HCT116 (cell line): ENCODE measurements around the gene CASKIN2. TPM values are rescaled to one million over a fixed set of nuclear protein-coding genes. Genes with fewer than 3 reads are reported as not detected.

ENCODE experiments used
- ATAC-seq: fragments of 200-7000 bp; cut with Tn5 transposase; 2 replicates; pipeline ENCODE4 v1.9.1; 2020; ENCODE audit warnings: mild to moderate bottlenecking, moderate library complexity
- BruUV-seq: library from RNA; stranded (reverse); fragments of 400-500 nt; replicated peaks from 2 replicates; lab custom pipeline; 2021; lab: Mats Ljungman, UMichigan
- CTCF ChIA-PET: fragments of 300-600 bp; sonication (Branson Sonifier 250); formaldehyde crosslinking; loops from one replicate; lab custom pipeline; 2021; ENCODE audit warnings: antibody characterized with exemption; lab: Charles Lee
- POLR2A ChIA-PET: fragments of 300-600, 350-600 bp; sonication (Branson Sonifier 250); formaldehyde crosslinking; loops from one replicate; lab custom pipeline; 2021; ENCODE audit warnings: antibody characterized with exemption; lab: Charles Lee
- RAD21 ChIA-PET, 2 experiments: fragments of 300-600 bp; sonication (Branson Sonifier 250); formaldehyde crosslinking; loops; one replicate each; lab custom pipeline; 2023; ENCODE audit warnings: low total read pairs in 2 of 2; ENCODE audit not compliant: uncharacterized antibody in 2 of 2, unreplicated experiment in 2 of 2, low non-redundant PET in 1 of 2; lab: Charles Lee
- DNase-seq: peaks from one replicate; pipeline ENCODE4 v3.0.0-alpha.2; 2010; ENCODE audit warnings: low read depth, low spot score
- H2AFZ ChIP-seq: fragments of 200-600 bp; shearing (Covaris generic), sonication (generic); 2 replicates; pipeline ENCODE4 v1.6.1; 2017; ENCODE audit warnings: low read depth, mixed run types, mixed read lengths, antibody characterized with exemption, low read length; ENCODE audit not compliant: poor library complexity, severe bottlenecking
- H3K27ac ChIP-seq: 2 replicates; pipeline ENCODE4 v1.5.1; 2012; ENCODE audit warnings: low read depth, low read length
- H3K27me3 ChIP-seq: fragments of 200-600 bp; sonication (generic); 2 replicates; pipeline ENCODE4 v1.6.1; 2016; ENCODE audit warnings: mixed run types, low read length, mixed read lengths; ENCODE audit not compliant: insufficient read depth
- H3K36me3 ChIP-seq, 2 experiments: fragments of 200-500 bp in 1 of 2; fragments of 200-600 bp in 1 of 2; sonication (Bioruptor generic) in 1 of 2; sonication (generic) in 1 of 2; 2 replicates each; pipeline versions ENCODE4 v1.5.1 to v1.6.1; 2014 to 2016; ENCODE audit warnings: low read length in 2 of 2, inconsistent platforms in 1 of 2, mixed read lengths in 1 of 2, mixed run types in 1 of 2; ENCODE audit not compliant: insufficient read depth in 2 of 2, control insufficient read depth in 1 of 2
- H3K4me1 ChIP-seq, 2 experiments: fragments of 200-600 bp in 1 of 2; sonication (generic) in 1 of 2; 2 replicates each; pipeline versions ENCODE4 v1.5.1 to v1.6.1; 2012 to 2017; ENCODE audit warnings: low read length in 2 of 2, inconsistent platforms in 1 of 2, mild to moderate bottlenecking in 1 of 2, mixed read lengths in 1 of 2, mixed run types in 1 of 2, moderate library complexity in 1 of 2; ENCODE audit not compliant: insufficient read depth in 2 of 2, control insufficient read depth in 1 of 2
- H3K4me2 ChIP-seq: fragments of 200-600 bp; sonication (generic); 2 replicates; pipeline ENCODE4 v1.6.1; 2017; ENCODE audit warnings: mixed run types, low read length, mixed read lengths
- H3K4me3 ChIP-seq, 2 experiments: fragments of 200-600 bp in 1 of 2; sonication (generic) in 1 of 2; replicated peaks in 1 of 2; 2 replicates each; pipeline ENCODE4 v1.5.1; 2011 to 2016; ENCODE audit warnings: low read length in 2 of 2, control low read depth in 1 of 2, low read depth in 1 of 2, mild to moderate bottlenecking in 1 of 2, mixed read lengths in 1 of 2, mixed run types in 1 of 2
- H3K79me2 ChIP-seq: fragments of 200-600 bp; sonication (generic); 2 replicates; pipeline ENCODE4 v1.6.1; 2017; ENCODE audit warnings: mild to moderate bottlenecking, mixed run types, low read length, moderate library complexity, mixed read lengths; ENCODE audit not compliant: insufficient read depth
- H3K9ac ChIP-seq: fragments of 200-600 bp; sonication (generic); 2 replicates; pipeline ENCODE4 v1.6.1; 2016; ENCODE audit warnings: low read length, mixed read lengths
- H3K9me2 ChIP-seq: fragments of 200-600 bp; sonication (generic), shearing (Covaris generic); 2 replicates; pipeline ENCODE4 v1.6.1; 2017; ENCODE audit warnings: mixed run types, mild to moderate bottlenecking, moderate library complexity; ENCODE audit not compliant: insufficient read depth
- H3K9me3 ChIP-seq, 2 experiments: fragments of 200-500 bp in 1 of 2; fragments of 200-600 bp in 1 of 2; sonication (Bioruptor generic) in 1 of 2; sonication (generic) in 1 of 2; 2 replicates each; pipeline ENCODE4 v1.6.1; 2014 to 2017; ENCODE audit warnings: low read length in 2 of 2, mixed read lengths in 2 of 2, inconsistent platforms in 1 of 2, low read depth in 1 of 2, mild to moderate bottlenecking in 1 of 2, mixed run types in 1 of 2, moderate library complexity in 1 of 2; ENCODE audit not compliant: control insufficient read depth in 1 of 2, insufficient read depth in 1 of 2
- H4K20me1 ChIP-seq: fragments of 200-600 bp; sonication (generic), shearing (Covaris generic); 2 replicates; pipeline ENCODE4 v1.6.1; 2017; ENCODE audit warnings: mixed run types, mild to moderate bottlenecking, moderate library complexity; ENCODE audit not compliant: insufficient read depth
- CBX3 ChIP-seq: IDR thresholded peaks from 2 replicates; pipeline ENCODE4 v1.6.1; 2012; ENCODE audit warnings: low read depth
- CEBPB ChIP-seq: IDR thresholded peaks from 2 replicates; pipeline ENCODE4 v1.6.1; 2012; ENCODE audit warnings: low read depth
- ELF1 ChIP-seq: IDR thresholded peaks from 2 replicates; pipeline ENCODE4 v1.6.1; 2012; ENCODE audit warnings: low read depth, borderline replicate concordance
- EZH2phosphoT487 ChIP-seq: fragments of 200-600 bp; IDR thresholded peaks from 2 replicates; pipeline ENCODE4 v1.6.1; 2018; ENCODE audit warnings: antibody characterized with exemption, borderline replicate concordance
- FOSL1 ChIP-seq: IDR thresholded peaks from 2 replicates; pipeline ENCODE4 v1.6.1; 2012; ENCODE audit warnings: low read depth
- JUND ChIP-seq: IDR thresholded peaks from 2 replicates; pipeline ENCODE4 v1.6.1; 2012
- POLR2AphosphoS5 ChIP-seq: IDR thresholded peaks from 2 replicates; pipeline ENCODE4 v1.6.1; 2011; ENCODE audit warnings: mild to moderate bottlenecking, low read depth, low read length, moderate library complexity
- RAD21 ChIP-seq: IDR thresholded peaks from 2 replicates; pipeline ENCODE4 v1.6.1; 2012; ENCODE audit warnings: low read depth, mild to moderate bottlenecking
- SIN3A ChIP-seq: IDR thresholded peaks from 2 replicates; pipeline ENCODE4 v1.6.1; 2012; ENCODE audit warnings: low read depth
- ZFX ChIP-seq: fragments of 450-650 bp; IDR thresholded peaks from 2 replicates; pipeline ENCODE4 v1.6.1; 2017
- ZNF274 ChIP-seq: fragments of 200-500 bp; sonication (Bioruptor generic); IDR thresholded peaks from 2 replicates; pipeline ENCODE4 v1.6.1; 2014; ENCODE audit warnings: mild to moderate bottlenecking, low read depth, low read length, inconsistent platforms
- intact Hi-C: fragments of 100-400 bp; cut with micrococcal nuclease; formaldehyde crosslinking; loops from 2 replicates; pipeline ENCODE4 v1.10.0; 2022
- total RNA-seq: library from RNA; stranded (reverse); gene quantifications from one replicate; pipeline ENCODE4 v1.2.1, GENCODE V29; 2021; ENCODE audit not compliant: unreplicated experiment
- TF ChIP-seq, protein P1 (sequence below): IDR thresholded peaks from 2 replicates; pipeline ENCODE4 v1.6.1; 2011; ENCODE audit warnings: mild to moderate bottlenecking, low read length, moderate library complexity; ENCODE audit not compliant: insufficient replicate concordance; ENCODE audit errors: extremely low read depth
- TF ChIP-seq, protein P2 (sequence below): IDR thresholded peaks from 2 replicates; pipeline ENCODE4 v1.6.1; 2012; ENCODE audit warnings: low read depth
- TF ChIP-seq, protein P3 (sequence below): IDR thresholded peaks from 2 replicates; pipeline ENCODE4 v1.6.1; 2012
- TF ChIP-seq, protein P4 (sequence below), 3 experiments: fragments of 200-600 bp in 1 of 3; sonication (generic) in 1 of 3; IDR thresholded peaks in 2 of 3; conservative IDR thresholded peaks in 1 of 3; 2 replicates each; pipeline ENCODE4 v1.5.1; 2012 to 2017; ENCODE audit warnings: low read depth in 2 of 3, low read length in 2 of 3, antibody characterized with exemption in 1 of 3, borderline replicate concordance in 1 of 3, control low read depth in 1 of 3, mild to moderate bottlenecking in 1 of 3, mixed read lengths in 1 of 3, mixed run types in 1 of 3, moderate library complexity in 1 of 3; ENCODE audit not compliant: insufficient read depth in 1 of 3

Gene CASKIN2
- total RNA-seq, 1 experiment from 2014 or later: 38.4 TPM

DNA sequence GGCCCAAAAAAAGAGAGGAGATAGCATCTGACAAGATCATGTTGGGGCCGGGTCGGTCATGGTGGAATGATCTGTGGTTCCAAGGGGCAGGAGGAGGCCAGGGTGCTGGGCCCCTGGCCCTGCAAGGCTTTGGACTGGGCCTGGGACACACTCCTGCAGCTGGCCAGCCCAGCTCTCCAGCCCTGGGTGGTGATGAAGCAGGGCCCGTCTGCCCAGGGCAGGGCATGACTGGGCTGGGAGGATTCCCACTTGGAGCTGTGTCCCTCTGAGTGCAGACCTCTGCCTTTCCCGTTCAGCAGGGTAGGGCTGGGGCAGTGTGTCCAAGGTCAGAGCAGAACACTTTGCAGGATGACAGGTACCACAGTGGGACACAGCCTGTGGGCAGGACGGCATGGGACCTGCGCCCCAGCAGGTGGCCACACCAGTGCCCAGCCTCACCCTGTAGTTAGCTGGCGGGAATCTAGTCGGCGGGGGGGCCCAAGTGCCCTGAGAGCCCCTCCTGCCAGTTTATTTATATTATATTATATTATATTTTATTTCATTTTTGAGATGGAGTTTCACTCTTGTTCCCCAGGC lies 44.7 kb upstream of the CASKIN2 start:
- ChIA-PET CTCF (no interaction called here), RAD21 (no interaction called here), POLR2A (no interaction called here)
- no peak for ATAC-seq
- H3K9ac ChIP-seq: no peak overlapping the region
- no peaks in the 10 kb centered on the region for H3K9me2 ChIP-seq
- BruUV-seq: no TSS peak
- H2AFZ ChIP-seq: no peak overlapping the region
- no peaks in the 10 kb centered on the region for H3K9me3 ChIP-seq
- no peak for DNase-seq
- peaks cover 20% of the 10 kb centered on the region; the same call in 1 of the 2 replicates for H3K79me2 ChIP-seq
- intact Hi-C loops: no loop called here
- TF ChIP-seq EZH2phosphoT487 (no peak), JUND (no peak), ZNF274 (no peak), RAD21 (no peak), ZFX (no peak), POLR2AphosphoS5 (no peak), FOSL1 (no peak), CBX3 (no peak), CEBPB (no peak), SIN3A (no peak), ELF1 (no peak)
- TF ChIP-seq, protein P1, sequence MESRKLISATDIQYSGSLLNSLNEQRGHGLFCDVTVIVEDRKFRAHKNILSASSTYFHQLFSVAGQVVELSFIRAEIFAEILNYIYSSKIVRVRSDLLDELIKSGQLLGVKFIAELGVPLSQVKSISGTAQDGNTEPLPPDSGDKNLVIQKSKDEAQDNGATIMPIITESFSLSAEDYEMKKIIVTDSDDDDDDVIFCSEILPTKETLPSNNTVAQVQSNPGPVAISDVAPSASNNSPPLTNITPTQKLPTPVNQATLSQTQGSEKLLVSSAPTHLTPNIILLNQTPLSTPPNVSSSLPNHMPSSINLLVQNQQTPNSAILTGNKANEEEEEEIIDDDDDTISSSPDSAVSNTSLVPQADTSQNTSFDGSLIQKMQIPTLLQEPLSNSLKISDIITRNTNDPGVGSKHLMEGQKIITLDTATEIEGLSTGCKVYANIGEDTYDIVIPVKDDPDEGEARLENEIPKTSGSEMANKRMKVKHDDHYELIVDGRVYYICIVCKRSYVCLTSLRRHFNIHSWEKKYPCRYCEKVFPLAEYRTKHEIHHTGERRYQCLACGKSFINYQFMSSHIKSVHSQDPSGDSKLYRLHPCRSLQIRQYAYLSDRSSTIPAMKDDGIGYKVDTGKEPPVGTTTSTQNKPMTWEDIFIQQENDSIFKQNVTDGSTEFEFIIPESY: no peak
- TF ChIP-seq, protein P2, sequence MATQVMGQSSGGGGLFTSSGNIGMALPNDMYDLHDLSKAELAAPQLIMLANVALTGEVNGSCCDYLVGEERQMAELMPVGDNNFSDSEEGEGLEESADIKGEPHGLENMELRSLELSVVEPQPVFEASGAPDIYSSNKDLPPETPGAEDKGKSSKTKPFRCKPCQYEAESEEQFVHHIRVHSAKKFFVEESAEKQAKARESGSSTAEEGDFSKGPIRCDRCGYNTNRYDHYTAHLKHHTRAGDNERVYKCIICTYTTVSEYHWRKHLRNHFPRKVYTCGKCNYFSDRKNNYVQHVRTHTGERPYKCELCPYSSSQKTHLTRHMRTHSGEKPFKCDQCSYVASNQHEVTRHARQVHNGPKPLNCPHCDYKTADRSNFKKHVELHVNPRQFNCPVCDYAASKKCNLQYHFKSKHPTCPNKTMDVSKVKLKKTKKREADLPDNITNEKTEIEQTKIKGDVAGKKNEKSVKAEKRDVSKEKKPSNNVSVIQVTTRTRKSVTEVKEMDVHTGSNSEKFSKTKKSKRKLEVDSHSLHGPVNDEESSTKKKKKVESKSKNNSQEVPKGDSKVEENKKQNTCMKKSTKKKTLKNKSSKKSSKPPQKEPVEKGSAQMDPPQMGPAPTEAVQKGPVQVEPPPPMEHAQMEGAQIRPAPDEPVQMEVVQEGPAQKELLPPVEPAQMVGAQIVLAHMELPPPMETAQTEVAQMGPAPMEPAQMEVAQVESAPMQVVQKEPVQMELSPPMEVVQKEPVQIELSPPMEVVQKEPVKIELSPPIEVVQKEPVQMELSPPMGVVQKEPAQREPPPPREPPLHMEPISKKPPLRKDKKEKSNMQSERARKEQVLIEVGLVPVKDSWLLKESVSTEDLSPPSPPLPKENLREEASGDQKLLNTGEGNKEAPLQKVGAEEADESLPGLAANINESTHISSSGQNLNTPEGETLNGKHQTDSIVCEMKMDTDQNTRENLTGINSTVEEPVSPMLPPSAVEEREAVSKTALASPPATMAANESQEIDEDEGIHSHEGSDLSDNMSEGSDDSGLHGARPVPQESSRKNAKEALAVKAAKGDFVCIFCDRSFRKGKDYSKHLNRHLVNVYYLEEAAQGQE: no peak
- TF ChIP-seq, protein P3, sequence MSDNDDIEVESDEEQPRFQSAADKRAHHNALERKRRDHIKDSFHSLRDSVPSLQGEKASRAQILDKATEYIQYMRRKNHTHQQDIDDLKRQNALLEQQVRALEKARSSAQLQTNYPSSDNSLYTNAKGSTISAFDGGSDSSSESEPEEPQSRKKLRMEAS: no peak
- TF ChIP-seq, protein P4, sequence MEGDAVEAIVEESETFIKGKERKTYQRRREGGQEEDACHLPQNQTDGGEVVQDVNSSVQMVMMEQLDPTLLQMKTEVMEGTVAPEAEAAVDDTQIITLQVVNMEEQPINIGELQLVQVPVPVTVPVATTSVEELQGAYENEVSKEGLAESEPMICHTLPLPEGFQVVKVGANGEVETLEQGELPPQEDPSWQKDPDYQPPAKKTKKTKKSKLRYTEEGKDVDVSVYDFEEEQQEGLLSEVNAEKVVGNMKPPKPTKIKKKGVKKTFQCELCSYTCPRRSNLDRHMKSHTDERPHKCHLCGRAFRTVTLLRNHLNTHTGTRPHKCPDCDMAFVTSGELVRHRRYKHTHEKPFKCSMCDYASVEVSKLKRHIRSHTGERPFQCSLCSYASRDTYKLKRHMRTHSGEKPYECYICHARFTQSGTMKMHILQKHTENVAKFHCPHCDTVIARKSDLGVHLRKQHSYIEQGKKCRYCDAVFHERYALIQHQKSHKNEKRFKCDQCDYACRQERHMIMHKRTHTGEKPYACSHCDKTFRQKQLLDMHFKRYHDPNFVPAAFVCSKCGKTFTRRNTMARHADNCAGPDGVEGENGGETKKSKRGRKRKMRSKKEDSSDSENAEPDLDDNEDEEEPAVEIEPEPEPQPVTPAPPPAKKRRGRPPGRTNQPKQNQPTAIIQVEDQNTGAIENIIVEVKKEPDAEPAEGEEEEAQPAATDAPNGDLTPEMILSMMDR (IDR thresholded peaks at IDR 0.05 in 2 of 3, conservative IDR thresholded peaks at IDR 0.05 in 1 of 3; ENCODE audit: borderline replicate concordance in 1 of 3, insufficient read depth in 1 of 3, low read depth in 2 of 3, low read length in 2 of 3): no peak
- H3K27ac ChIP-seq: no peak overlapping the region; the same call in 1 of the 2 replicates
- H3K4me3 ChIP-seq: no peak overlapping the region
- no peaks in the 10 kb centered on the region for H3K27me3 ChIP-seq
- peaks cover 13 to 21% of the 10 kb centered on the region in 2 experiments; a peak in 3 of 4 replicates for H3K36me3 ChIP-seq
- H3K4me2 ChIP-seq: no peak overlapping the region
- H4K20me1 ChIP-seq: no peaks in the 10 kb centered on the region
- H3K4me1 ChIP-seq: peaks cover 38 to 40% of the 10 kb centered on the region in 2 experiments
